ENCODE measurements around the gene CEP192.

DNA sequence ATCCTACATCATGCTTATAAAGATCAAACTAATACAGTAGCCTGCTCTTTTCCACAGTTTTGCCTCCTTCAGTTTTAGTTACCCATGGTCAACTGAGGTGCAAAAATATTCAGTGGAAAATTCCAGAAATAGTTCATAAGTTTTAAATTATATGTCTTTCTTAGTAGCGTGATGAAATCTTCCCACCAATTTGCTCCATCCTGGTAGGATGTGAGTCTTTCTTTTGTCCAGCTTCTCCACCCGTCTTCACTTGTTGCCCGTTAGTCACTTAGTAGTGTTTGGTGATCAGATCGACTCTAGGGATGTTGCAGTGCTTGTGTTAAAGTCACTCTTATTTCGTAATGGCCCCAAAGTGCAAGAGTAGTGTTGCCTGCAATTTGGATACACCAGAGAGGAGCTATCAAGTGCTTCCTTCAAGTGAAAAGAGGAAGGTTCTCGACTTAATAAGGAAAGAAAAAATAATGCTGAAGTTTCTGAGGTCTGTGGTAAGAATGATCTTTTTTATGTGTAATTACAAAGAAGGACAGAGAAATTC is 57.0 kb downstream of the CEP192 start:
- TF ChIP-seq, protein P1, sequence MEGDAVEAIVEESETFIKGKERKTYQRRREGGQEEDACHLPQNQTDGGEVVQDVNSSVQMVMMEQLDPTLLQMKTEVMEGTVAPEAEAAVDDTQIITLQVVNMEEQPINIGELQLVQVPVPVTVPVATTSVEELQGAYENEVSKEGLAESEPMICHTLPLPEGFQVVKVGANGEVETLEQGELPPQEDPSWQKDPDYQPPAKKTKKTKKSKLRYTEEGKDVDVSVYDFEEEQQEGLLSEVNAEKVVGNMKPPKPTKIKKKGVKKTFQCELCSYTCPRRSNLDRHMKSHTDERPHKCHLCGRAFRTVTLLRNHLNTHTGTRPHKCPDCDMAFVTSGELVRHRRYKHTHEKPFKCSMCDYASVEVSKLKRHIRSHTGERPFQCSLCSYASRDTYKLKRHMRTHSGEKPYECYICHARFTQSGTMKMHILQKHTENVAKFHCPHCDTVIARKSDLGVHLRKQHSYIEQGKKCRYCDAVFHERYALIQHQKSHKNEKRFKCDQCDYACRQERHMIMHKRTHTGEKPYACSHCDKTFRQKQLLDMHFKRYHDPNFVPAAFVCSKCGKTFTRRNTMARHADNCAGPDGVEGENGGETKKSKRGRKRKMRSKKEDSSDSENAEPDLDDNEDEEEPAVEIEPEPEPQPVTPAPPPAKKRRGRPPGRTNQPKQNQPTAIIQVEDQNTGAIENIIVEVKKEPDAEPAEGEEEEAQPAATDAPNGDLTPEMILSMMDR (IDR thresholded peaks at IDR 0.05), result no peak
- no peak for TF ChIP-seq EZH2phosphoT487 (IDR thresholded peaks at IDR 0.05)
- no peak for TF ChIP-seq EZH2 (IDR thresholded peaks at IDR 0.05)
